ENCODE results near the gene DNAJC25. TPM values are rescaled to one million over a fixed set of nuclear protein-coding genes. Genes with fewer than 3 reads are reported as not detected.
A peak's percentile ranks its signal among the peaks of the same experiment; 100 is the strongest.

Gene DNAJC25
- total RNA-seq, 4 donors from 2014 or later: 10.1 to 19.4 (median 15.3) TPM

- no peak for DNase-seq
- TF ChIP-seq EP300 (IDR thresholded peaks at IDR 0.05; ENCODE audit: low read depth): no peak
- TF ChIP-seq, protein P1, sequence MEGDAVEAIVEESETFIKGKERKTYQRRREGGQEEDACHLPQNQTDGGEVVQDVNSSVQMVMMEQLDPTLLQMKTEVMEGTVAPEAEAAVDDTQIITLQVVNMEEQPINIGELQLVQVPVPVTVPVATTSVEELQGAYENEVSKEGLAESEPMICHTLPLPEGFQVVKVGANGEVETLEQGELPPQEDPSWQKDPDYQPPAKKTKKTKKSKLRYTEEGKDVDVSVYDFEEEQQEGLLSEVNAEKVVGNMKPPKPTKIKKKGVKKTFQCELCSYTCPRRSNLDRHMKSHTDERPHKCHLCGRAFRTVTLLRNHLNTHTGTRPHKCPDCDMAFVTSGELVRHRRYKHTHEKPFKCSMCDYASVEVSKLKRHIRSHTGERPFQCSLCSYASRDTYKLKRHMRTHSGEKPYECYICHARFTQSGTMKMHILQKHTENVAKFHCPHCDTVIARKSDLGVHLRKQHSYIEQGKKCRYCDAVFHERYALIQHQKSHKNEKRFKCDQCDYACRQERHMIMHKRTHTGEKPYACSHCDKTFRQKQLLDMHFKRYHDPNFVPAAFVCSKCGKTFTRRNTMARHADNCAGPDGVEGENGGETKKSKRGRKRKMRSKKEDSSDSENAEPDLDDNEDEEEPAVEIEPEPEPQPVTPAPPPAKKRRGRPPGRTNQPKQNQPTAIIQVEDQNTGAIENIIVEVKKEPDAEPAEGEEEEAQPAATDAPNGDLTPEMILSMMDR (IDR thresholded peaks at IDR 0.05): no peak
- TF ChIP-seq POLR2A (IDR thresholded peaks at IDR 0.05): no peak
- TF ChIP-seq POLR2AphosphoS5 (IDR thresholded peaks at IDR 0.05): no peak
- peaks cover 0 to 12% (median 1%) of the 10 kb centered on the region in 4 donors for H3K4me1 ChIP-seq
- in situ Hi-C loops (cut with MboI; ENCODE audit: low pct_ligation_motif_present in 1 of 4, low pct_unique_long_range_greater_than_20kb in 1 of 4, low sequenced_read_pairs in 3 of 4): loop anchor here in 1 of 4 donors (25.0 kb wide), 1 partner anchor 718 kb away; no protein-coding TSS in a partner anchor
- intact Hi-C loops (cut with DNase I; ENCODE audit: low total_unique reads): no loop called here
- H3K4me3 ChIP-seq: no peak overlapping the region
- H3K36me3 ChIP-seq: peaks cover 0 to 26% (median 0%) of the 10 kb centered on the region in 4 donors
- WGBS, 2 donors (ENCODE audit: low coverage in 1 of 2): 93 to 97% methylated on average over 4 to 8 of the region's 8 CpGs
- no peaks in the 10 kb centered on the region for H3K9me3 ChIP-seq
- H3K27ac ChIP-seq: no peak overlapping the region
- H3K27me3 ChIP-seq: no peaks in the 10 kb centered on the region
Observed at GRCh38 chr9:111644195-111644772, 13.2 kb downstream of the DNAJC25 start.

DNA sequence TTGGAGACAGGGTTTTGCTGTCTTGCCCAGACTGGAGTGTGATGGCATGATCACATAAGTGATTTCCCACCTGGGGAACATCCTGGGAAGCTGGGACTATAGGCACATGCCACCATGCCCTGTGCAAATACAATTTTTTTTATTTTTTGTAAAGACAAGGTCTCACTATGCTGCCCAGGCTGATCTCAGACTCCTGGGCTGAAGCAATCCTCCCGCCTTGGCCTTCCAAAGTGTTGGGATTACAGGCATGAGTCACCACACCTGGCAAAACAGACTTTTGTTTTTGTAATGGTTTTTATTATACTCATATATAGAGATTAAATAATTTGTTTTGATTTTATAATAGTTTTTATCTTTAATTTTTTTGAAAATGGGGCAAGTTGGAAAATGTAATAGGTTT lies 14.7 kb downstream of the DNAJC25 start:
- DNase-seq: peak; percentile 20
- intact Hi-C loops (cut with DNase I; ENCODE audit: low total_unique reads): no loop called here
- no peaks in the 10 kb centered on the region for H3K9me3 ChIP-seq
- 67% methylated on average over 1 of the region's 1 CpG for WGBS, 2 donors (ENCODE audit: low coverage in 1 of 2)
- no peak overlapping the region for H3K4me3 ChIP-seq
- no peaks in the 10 kb centered on the region for H3K27me3 ChIP-seq
- H3K27ac ChIP-seq: no peak overlapping the region
- peaks cover 0 to 12% (median 1%) of the 10 kb centered on the region in 4 donors for H3K4me1 ChIP-seq
- in situ Hi-C loops (cut with MboI; ENCODE audit: low pct_ligation_motif_present in 1 of 4, low pct_unique_long_range_greater_than_20kb in 1 of 4, low sequenced_read_pairs in 3 of 4): loop anchor here in 1 of 4 donors (25.0 kb wide), 1 partner anchor 716 kb away; no protein-coding TSS in a partner anchor
- peaks cover 0 to 36% (median 2%) of the 10 kb centered on the region in 4 donors for H3K36me3 ChIP-seq
- TF ChIP-seq POLR2A (IDR thresholded peaks at IDR 0.05) (no peak), POLR2AphosphoS5 (IDR thresholded peaks at IDR 0.05) (no peak), EP300 (IDR thresholded peaks at IDR 0.05; ENCODE audit: low read depth) (no peak)
- TF ChIP-seq, protein P1 (IDR thresholded peaks at IDR 0.05): no peak

DNA sequence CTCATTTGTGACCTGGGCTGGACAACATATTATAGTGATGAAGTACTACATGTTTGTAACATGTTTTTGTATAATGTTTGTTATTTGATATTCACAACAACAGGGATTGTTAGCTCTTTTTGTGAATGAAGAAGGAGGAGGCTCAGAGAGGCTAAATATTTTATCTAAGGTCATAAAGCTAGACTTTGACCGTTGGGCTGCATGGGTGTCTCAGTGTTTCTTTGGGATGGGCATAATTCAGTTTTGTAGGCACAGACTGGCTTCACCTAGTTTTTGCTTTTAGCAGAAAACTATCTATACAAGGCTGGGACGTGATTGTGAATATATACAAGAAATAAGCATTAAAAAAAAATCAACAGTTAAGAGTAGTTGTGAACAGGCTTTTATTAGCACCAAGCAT lies 15.3 kb downstream of the DNAJC25 start:
- H3K4me3 ChIP-seq: no peak overlapping the region
- H3K27me3 ChIP-seq: no peaks in the 10 kb centered on the region
- WGBS, 2 donors (ENCODE audit: low coverage in 1 of 2): 51 to 68% methylated on average over 2 of the region's 2 CpGs
- intact Hi-C loops (cut with DNase I; ENCODE audit: low total_unique reads): no loop called here
- in situ Hi-C loops (cut with MboI; ENCODE audit: low pct_ligation_motif_present in 1 of 4, low pct_unique_long_range_greater_than_20kb in 1 of 4, low sequenced_read_pairs in 3 of 4): loop anchor here in 1 of 4 donors (25.0 kb wide), 1 partner anchor 716 kb away; no protein-coding TSS in a partner anchor
- peaks cover 0 to 36% (median 2%) of the 10 kb centered on the region in 4 donors for H3K36me3 ChIP-seq
- peaks cover 0 to 12% (median 1%) of the 10 kb centered on the region in 4 donors for H3K4me1 ChIP-seq
- TF ChIP-seq EP300 (IDR thresholded peaks at IDR 0.05; ENCODE audit: low read depth): no peak
- no peak for TF ChIP-seq POLR2AphosphoS5 (IDR thresholded peaks at IDR 0.05)
- TF ChIP-seq POLR2A (IDR thresholded peaks at IDR 0.05): no peak
- no peak overlapping the region for H3K27ac ChIP-seq
- no peak for DNase-seq
- H3K9me3 ChIP-seq: no peaks in the 10 kb centered on the region

DNA sequence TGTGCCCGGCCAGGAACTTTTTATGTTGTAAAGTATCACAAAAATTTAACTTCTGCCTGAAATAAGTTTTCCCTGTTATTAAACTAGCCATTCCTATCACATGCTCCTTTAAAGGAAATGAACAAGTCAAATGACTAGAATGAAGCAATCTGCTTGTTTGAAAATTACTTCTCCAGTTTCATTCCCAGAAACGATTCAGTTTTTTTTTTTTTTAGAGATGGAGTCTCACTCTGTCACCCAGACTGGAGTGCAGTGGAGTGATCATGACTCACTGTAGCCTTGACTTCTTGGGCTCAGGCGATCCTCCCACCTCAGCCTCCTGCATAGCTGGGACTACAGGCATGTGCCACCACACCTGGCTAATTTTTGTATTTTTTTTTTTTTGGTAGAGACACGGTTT lies 16.9 kb downstream of the DNAJC25 start:
- H3K27me3 ChIP-seq: no peaks in the 10 kb centered on the region
- TF ChIP-seq EP300 (IDR thresholded peaks at IDR 0.05; ENCODE audit: low read depth): no peak
- TF ChIP-seq, protein P1 (IDR thresholded peaks at IDR 0.05): no peak
- TF ChIP-seq POLR2A (IDR thresholded peaks at IDR 0.05): no peak
- TF ChIP-seq POLR2AphosphoS5 (IDR thresholded peaks at IDR 0.05): no peak
- intact Hi-C loops (cut with DNase I; ENCODE audit: low total_unique reads): no loop called here
- H3K4me1 ChIP-seq: peaks cover 0 to 12% (median 1%) of the 10 kb centered on the region in 4 donors
- no peak overlapping the region for H3K27ac ChIP-seq
- no peak for DNase-seq
- in situ Hi-C loops (cut with MboI; ENCODE audit: low pct_ligation_motif_present in 1 of 4, low pct_unique_long_range_greater_than_20kb in 1 of 4, low sequenced_read_pairs in 3 of 4): loop anchor here in 1 of 4 donors (25.0 kb wide), 1 partner anchor 714 kb away; no protein-coding TSS in a partner anchor
- no peaks in the 10 kb centered on the region for H3K9me3 ChIP-seq
- WGBS, 2 donors (ENCODE audit: low coverage in 1 of 2): 81 to 83% methylated on average over 4 of the region's 4 CpGs
- H3K36me3 ChIP-seq: peaks cover 0 to 42% (median 2%) of the 10 kb centered on the region in 4 donors
- H3K4me3 ChIP-seq: no peak overlapping the region
